Measurements from ENCODE around the gene PLAC9.
"Not testable (repeated sequence)": the region's sequence is repeated elsewhere in the genome, so short reads cannot be mapped to it uniquely, and the experiment has no call there.

PLAC9 gene

DNA sequence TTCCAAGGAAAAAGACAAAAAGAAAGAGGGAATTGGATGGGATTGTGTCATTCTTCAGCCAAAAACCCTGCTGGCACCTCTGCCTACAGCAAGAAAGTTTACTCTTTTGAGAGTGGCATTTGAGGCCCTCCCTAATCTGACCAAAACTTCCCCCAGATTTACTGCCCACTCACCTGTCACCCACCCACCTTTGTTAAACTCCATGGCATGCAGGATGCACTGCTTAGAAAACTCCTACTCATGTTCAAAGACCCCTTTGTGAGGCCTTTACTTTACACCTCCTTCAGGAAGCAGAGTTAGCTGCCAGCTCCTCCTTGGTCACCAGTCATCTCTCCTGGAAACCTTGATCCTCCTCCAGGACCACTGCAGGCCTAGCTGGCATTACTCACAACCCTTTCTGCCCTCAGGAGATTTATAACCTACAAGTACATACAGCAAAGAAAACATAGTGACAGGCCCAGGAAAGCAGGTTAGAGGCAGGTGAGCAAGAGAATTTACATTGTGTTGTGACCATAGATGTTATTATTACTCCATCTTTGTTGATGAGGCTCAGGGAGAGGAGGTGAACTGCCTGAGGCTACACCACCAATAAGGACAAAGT is 10.3 kb upstream of the PLAC9 start:
- DNase-seq = no peak
- H3K4me3 ChIP-seq (ENCODE audit: low read depth, low read length) = no peak overlapping the region
- no peaks in the 10 kb centered on the region for H3K27me3 ChIP-seq (replicated peaks)
- H3K36me3 ChIP-seq (replicated peaks) = no peaks in the 10 kb centered on the region
- in situ Hi-C loops (cut with HindIII; ENCODE audit: low pct_ligation_motif_present, low sequenced_read_pairs) = no loop called here
- H3K27ac ChIP-seq = no peak overlapping the region
- TF ChIP-seq CTCF (IDR thresholded peaks at IDR 0.05; ENCODE audit: low read depth, low read length, missing control alignments) = no peak

GRCh38 chr10:80122746-80123145 is 9.8 kb upstream of the PLAC9 start:
- no peaks in the 10 kb centered on the region for H3K27me3 ChIP-seq (replicated peaks)
- DNase-seq = no peak
- in situ Hi-C loops (cut with HindIII; ENCODE audit: low pct_ligation_motif_present, low sequenced_read_pairs) = no loop called here
- H3K27ac ChIP-seq = no peak overlapping the region
- TF ChIP-seq CTCF (IDR thresholded peaks at IDR 0.05; ENCODE audit: low read depth, low read length, missing control alignments) = no peak
- no peaks in the 10 kb centered on the region for H3K36me3 ChIP-seq (replicated peaks)
- no peak overlapping the region for H3K4me3 ChIP-seq (ENCODE audit: low read depth, low read length)

- H3K36me3 ChIP-seq (replicated peaks) = no peaks in the 10 kb centered on the region
- no peak for DNase-seq
- H3K4me3 ChIP-seq (ENCODE audit: low read depth, low read length) = no peak overlapping the region
- no peak overlapping the region for H3K27ac ChIP-seq
- in situ Hi-C loops (cut with HindIII; ENCODE audit: low pct_ligation_motif_present, low sequenced_read_pairs) = no loop called here
- TF ChIP-seq CTCF (IDR thresholded peaks at IDR 0.05; ENCODE audit: low read depth, low read length, missing control alignments) = no peak
- H3K27me3 ChIP-seq (replicated peaks) = no peaks in the 10 kb centered on the region
Measured at GRCh38 chr10:80126876-80127275, 5.7 kb upstream of the PLAC9 start.

GRCh38 chr10:80131499-80131901 is 1.0 kb upstream of the PLAC9 start:
- in situ Hi-C loops (cut with HindIII; ENCODE audit: low pct_ligation_motif_present, low sequenced_read_pairs) = no loop called here
- H3K27me3 ChIP-seq (replicated peaks) = no peaks in the 10 kb centered on the region
- H3K36me3 ChIP-seq (replicated peaks) = no peaks in the 10 kb centered on the region
- no peak overlapping the region for H3K4me3 ChIP-seq (ENCODE audit: low read depth, low read length)
- no peak overlapping the region for H3K27ac ChIP-seq
- TF ChIP-seq CTCF (IDR thresholded peaks at IDR 0.05; ENCODE audit: low read depth, low read length, missing control alignments) = no peak
- DNase-seq = no peak

- H3K4me3 ChIP-seq (ENCODE audit: low read depth, low read length) = peak overlapping the region; percentile 58
- in situ Hi-C loops (cut with HindIII; ENCODE audit: low pct_ligation_motif_present, low sequenced_read_pairs) = no loop called here
- H3K27ac ChIP-seq = no peak overlapping the region
- no peak for DNase-seq
- no peak for TF ChIP-seq CTCF (IDR thresholded peaks at IDR 0.05; ENCODE audit: low read depth, low read length, missing control alignments)
- H3K36me3 ChIP-seq (replicated peaks) = no peaks in the 10 kb centered on the region
- H3K27me3 ChIP-seq (replicated peaks) = no peaks in the 10 kb centered on the region
Measured at GRCh38 chr10:80133206-80133605, 676 bp downstream of the PLAC9 start.

DNA sequence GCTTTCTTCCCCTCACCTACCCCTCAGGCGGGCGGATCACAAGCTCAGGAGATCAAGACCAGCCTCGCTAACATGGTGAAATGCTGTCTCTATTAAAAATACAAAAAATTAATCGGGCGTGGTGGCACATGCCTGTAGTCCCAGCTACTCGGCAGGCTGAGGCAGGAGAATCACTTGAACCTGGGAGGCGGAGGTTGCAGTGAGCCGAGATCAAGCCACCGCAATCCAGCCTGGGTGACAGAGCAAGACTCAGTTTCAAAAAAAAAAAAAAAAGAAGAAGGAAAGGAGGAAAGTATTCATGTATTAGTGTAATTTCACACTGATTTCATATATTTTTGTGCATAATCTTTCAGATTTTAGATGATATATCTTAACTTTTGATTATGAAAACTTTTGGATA is 1.2 kb downstream of the PLAC9 start:
- H3K27me3 ChIP-seq (replicated peaks); H3K36me3 ChIP-seq (replicated peaks); H3K4me3 ChIP-seq (ENCODE audit: low read depth, low read length); DNase-seq; in situ Hi-C loops (cut with HindIII; ENCODE audit: low pct_ligation_motif_present, low sequenced_read_pairs); H3K27ac ChIP-seq: not testable (repeated sequence)

Data from brain microvascular endothelial cell (primary cell).